ENCODE measurements around the gene TRERF1.

DNA sequence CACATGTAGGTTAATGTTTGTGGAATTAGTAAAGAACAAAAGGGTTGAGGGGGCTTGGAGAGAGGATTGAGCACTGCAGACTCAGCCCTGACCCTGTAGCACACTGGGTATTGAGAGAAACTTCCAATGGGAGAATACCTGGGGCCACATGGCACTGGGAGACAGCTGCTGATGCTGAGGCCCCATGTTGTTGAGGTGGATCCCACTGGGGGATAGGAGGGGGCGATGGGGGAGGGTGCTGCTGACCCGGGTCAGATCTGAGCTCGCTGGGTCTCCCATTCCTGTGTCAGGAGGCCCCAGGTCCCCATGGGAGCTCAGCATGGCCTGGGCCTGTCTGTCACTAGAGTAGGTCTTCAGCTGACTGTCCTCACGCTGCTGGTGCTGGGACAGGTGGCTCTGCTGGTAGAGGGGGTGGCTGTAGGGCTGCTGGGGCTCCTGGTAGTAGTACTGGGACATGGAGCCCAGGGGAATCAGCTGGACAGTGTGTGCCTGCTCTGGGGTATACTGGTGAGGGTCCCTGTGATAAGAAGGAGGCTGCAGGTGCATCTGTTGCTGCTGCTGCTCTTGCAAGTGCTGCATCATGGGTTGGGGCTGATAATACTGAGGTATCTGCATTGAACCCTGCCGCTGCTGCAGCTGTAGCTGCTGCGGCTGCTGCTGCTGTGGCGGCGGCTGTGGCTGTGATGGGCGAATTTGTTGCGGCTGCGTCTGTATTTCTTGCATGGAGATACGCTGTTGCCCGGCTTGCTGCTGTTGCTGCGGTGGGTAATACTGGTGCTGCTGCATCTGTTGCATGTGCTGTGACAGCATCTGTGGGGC is 183.5 kb downstream of the TRERF1 start:
- TF ChIP-seq, protein P1, sequence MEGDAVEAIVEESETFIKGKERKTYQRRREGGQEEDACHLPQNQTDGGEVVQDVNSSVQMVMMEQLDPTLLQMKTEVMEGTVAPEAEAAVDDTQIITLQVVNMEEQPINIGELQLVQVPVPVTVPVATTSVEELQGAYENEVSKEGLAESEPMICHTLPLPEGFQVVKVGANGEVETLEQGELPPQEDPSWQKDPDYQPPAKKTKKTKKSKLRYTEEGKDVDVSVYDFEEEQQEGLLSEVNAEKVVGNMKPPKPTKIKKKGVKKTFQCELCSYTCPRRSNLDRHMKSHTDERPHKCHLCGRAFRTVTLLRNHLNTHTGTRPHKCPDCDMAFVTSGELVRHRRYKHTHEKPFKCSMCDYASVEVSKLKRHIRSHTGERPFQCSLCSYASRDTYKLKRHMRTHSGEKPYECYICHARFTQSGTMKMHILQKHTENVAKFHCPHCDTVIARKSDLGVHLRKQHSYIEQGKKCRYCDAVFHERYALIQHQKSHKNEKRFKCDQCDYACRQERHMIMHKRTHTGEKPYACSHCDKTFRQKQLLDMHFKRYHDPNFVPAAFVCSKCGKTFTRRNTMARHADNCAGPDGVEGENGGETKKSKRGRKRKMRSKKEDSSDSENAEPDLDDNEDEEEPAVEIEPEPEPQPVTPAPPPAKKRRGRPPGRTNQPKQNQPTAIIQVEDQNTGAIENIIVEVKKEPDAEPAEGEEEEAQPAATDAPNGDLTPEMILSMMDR (IDR thresholded peaks at IDR 0.05), result no peak
- TF ChIP-seq POLR2A (IDR thresholded peaks at IDR 0.05), result no peak

All from testis (tissue), 2 donors.